Suppressor macrophage (primary cell): Measurements from ENCODE around the gene SYNE2.
A peak's percentile ranks its signal among the peaks of the same experiment; 100 is the strongest.
"Not testable (repeated sequence)": the region's sequence is repeated elsewhere in the genome, so short reads cannot be mapped to it uniquely, and the experiment has no call there.

ENCODE experiments used
- DNase-seq, 4 experiments: peaks; one replicate each; pipeline ENCODE4 v3.0.0-alpha.2; 2020 to 2022

SYNE2 gene

DNA sequence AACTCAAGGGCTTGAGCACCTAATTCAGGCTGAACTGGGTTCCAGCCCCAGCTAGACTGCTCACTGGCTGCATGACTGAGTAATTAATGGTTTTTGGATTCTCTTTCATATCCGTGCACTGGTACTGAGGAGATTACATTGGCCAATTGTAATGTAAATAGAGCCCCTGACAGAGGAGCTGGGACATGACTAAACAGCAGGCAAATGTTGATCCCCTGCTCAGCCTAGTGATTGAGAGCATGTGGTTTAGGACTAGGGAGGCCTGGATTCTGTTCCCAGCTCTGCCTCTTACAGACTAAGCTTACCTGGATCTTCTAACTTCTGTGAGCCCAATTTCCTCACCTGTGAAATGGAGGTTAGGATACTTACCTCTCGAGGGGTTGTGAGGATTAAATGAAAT lies 237.1 kb downstream of the SYNE2 start:
- DNase-seq, result no peak

DNA sequence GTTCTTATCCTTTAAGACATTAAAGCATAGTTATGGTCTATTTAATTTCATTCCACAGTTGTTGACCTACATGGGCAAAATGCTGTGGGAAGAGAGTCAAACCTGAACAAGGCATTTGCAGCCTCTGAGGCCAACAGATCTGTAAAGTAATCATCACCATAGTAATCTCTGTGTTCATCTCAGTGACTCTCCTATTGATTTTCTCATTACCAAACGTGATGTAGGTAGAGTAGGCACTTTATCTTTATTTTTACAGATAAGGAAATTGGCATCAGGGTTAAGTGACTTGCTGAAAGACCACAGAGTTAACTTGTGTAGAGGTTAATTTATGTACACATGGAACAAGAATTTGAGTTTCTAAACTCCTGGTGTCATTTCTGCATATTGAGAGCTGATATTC lies 238.4 kb downstream of the SYNE2 start:
- no peak for DNase-seq

DNA sequence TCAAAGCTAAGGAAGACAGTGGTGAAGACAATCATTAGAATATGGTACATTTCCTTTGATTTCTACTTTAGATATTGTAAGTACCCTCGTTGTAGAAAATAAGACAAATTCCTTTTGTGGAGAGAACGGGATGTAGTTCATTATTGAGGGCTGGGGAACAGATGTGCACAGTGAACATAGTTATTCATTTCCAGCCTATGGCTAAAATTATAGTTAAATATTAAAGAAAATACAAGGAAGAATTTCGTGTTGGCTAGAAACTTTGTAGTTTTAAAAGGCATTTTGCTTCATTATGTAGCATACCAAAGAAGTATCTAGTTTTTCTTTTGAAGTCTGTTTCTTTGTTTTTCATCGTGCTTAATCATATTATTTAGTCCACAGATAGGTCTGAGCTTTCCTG lies 239.5 kb downstream of the SYNE2 start:
- no peak for DNase-seq

DNA sequence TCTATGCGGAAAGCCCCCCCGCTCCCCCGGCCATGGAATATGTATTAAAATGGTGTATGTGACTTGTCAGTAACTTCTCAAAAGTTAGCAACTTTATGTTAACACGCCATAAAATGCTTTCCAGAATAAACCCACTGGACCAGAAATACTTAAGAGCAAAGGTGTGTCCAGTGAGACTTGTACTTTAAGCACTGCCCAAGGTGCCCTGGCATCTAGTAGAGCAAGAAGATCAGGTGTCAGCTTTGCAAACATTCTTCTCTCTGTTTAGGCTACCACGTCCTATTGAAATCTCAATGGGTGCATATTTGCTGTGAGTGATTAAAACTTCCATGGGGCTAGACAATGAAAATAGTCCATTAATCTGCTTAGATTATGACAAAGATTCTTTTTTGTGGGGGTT lies 240.1 kb downstream of the SYNE2 start:
- no peak for DNase-seq

DNA sequence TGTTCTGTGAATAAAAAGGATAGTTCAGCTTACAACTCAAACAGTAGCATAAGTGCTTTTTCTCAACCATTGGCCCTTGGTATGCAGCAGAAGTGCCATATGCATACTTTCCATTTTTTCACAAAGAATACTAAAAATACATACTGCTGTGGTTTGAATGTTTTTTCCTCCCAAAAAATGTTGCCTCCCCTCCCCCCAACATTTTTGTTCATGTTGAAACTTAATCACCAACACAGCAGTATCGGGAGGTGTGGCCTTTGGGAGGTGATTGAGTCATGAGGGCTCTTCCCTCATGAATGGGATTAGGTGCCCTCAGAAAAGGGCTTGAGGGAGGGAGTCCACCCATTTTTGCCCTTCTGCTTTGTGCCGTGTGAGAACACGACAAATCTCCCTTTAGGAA lies 242.8 kb downstream of the SYNE2 start:
- DNase-seq, result no peak

DNA sequence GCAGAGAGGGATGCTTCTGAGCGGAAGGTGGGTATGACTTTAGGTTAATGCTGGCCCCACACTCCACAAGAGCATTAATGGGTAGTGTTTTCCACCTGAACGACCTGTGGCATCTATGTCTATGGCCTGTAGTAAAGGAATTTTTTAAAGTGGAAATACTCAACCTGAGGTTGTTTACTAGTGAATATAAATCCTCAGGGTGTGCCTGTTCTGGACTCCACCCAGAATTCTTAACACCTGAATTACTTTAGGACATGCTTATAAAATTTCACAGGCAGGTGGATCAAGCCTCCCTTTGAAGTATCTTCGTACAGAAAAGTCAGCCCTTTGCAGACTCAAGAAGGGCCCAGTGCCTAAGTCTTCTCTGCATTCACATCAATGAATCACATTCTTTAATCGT lies 245.3 kb downstream of the SYNE2 start:
- DNase-seq, result no peak

DNA sequence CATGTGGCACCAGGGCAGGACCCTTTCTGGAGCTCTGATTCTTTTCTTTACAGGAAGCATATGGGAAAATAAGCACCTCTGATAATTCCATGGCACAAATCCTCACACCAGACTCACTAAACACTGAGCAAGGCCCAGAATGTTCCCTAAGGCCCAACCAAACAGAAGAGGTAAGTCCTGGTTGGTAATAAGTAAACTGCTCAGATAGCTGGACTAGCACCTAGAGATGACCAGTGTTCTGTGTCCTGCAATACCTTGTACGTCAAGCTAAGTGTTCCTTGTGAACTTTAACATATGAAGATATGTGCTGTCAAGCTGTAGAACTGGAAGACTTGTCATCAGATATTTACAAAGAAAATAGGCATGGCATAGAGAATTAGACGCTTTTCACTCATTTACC lies 254.6 kb downstream of the SYNE2 start:
- DNase-seq, result no peak

DNA sequence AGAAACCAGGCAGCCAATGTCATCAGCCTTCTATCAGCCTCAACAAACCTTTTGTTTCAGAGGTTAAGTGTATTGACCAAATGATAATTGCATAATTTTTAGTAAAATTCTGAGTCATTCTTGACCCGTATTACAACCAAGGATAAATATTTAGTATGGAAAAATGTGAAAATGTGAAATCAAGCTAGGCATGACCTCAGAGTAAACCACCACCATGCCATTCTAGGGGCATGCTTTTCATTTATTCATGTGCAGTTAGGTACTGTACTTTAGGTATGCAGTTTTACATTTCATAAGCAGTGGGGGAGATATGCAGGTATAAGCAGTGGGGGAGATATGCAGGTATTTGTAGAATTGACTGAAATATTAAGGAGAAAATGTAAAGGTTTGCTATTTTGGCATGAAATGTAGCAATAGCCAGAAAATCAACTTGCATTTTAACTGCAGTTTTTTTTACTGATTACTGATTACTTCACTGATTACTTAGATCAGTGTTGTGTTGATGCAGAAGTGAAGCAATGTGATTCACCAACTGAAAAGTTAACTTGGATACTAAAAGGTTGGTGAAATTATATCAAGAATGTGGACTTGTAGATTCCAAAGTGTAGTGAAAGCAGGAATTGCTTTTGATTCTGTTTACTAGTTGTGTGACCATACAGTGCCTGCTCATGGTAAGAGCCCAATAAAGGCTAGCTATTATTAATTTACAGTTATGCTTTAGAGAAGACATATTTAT lies 257.2 kb downstream of the SYNE2 start:
- DNase-seq, result no peak

DNA sequence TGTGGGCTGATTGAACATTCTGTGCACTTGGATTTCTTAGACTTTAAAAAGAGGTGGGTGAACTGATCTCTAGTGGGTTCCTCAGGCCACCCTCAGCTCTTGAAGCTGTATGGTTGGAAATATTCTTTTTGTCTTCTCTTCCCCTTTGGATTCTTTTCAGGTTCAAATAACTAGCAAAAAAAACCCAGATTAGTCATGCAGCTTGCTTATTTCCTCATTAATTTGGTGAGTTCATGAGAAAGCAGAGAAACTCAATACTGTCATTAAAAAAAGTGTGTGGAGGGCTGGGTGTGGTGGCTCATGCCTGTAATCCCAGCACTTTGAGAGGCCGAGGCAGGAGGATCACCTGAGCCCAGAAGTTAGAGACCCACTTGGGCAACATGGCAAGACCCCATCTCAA lies 258.0 kb downstream of the SYNE2 start:
- DNase-seq, result peak in 1 of 4 experiments; percentile 4

DNA sequence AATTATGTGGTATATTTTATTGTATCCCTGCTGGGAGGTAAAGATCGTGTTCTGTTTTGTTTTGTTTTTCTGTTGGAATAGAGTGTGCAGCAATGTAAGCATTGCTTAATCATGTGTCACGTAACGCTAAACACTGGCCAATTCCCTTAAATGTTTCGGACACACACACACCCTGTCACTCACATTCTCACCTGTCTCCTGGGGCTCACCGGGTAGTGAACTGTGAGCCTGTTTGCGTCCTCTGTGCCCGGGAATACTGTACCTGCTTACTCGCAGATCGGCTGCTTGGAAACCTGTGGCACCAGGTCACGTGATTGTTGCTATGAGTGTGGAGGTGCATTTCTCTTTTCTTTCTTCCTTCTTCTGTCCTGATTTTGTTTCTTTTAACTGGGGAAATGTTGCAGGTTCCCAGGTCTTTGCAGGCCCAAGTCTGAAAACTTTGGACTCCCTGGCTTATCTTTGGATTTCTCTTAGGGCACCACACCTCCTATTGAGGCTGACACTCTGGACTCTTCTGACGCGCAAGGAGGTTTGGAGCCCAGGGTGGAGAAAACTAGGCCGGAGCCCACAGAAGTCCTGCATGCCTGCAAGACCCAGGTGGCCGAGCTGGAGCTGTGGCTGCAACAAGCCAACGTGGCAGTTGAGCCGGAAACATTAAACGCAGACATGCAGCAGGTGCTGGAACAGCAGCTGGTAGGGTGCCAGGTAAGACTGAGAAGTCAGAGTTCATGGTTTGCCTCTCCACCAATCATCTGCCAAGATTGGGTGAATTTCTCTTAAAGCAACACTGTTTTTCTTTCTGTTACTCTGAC lies 260.3 kb downstream of the SYNE2 start:
- no peak for DNase-seq

DNA sequence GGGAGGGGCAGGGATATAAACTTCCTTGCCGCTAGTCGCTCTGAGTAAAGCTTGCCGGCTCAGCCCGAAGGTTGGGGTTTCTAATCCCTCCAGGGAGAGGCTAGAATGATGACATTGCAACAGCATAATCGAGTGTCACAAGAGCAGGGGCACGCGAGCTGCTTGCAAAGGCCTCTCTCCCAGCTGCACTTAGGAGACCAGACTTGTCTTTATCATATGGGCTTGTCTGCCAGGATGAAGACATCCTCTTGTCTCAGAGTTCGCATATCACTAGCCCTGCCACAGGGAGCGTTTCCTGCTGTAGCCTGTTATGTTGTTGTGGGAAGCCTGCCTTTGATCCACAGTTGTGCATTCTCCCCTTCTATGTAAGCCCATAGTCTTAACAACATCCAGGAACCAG lies 261.4 kb downstream of the SYNE2 start:
- no peak for DNase-seq

DNA sequence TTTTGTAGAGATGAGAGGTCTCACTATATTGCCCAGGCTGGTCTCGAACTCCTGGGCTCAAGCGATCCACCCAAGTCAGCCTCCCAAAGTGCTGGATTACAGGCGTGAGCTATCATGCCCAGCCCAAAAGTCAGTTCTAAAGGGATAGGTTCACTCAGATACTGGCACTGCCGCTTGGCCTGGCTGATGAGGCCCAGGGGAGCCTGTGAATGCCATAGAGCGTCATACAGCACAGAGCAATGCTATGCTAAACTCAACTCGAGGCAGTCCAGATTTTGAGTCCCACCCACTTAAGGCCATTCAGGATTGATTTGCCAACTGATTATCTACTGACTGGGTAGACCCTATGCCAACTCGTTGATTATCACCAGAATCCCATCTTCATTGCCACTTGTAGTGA lies 262.0 kb downstream of the SYNE2 start:
- no peak for DNase-seq

DNA sequence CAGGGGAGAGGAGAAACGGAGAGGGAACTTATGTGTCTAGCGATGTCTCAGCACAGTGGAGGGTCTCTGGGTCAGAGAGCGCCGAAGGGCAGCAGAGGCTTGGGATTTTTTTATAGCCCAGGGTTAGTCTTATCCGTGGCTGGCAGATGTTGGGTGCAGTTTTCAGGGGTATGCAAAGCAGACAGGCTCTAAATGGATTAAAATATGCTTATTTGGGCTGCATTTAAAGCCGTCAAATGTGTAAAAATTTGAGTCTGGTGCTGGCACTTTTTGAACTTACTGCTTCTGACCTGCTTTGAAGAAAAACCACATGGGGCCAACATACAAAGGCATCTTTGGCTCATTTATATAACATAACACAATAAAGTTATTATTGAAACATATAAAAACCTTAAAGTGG lies 262.6 kb downstream of the SYNE2 start:
- no peak for DNase-seq

DNA sequence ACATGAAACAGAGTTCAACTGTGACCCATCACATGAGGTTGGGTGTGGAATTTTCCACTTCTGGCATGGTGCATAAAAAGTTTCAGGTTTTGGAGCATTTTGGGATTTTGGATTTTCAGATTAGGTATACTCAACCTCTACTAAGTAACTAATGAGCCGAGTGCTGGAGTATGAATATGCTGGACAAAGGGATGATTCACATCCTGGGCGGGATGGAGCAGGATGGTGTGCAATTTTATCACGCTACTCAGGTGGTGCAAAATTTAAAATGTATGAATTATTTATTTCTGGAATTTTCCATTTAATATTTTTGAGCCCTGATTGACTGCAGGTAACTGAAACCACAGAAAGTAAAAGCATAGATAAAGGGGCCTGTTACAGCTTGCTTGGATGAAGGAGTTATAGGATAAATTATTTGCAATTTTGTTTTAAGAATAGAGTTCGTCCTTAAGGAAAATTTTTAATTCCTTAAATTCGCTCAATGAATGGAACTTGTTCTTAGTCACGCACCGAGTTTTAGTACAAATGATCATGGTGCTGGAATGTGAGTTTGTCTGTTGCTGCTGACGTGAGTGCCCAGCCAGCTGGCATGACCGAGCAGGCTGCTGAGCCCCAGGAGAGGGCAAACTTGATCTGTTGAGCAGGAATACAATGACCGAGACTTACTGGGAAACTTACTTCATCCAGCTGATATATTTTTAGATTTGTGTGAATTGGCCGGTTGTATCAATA lies 265.0 kb downstream of the SYNE2 start:
- DNase-seq, result no peak

DNA sequence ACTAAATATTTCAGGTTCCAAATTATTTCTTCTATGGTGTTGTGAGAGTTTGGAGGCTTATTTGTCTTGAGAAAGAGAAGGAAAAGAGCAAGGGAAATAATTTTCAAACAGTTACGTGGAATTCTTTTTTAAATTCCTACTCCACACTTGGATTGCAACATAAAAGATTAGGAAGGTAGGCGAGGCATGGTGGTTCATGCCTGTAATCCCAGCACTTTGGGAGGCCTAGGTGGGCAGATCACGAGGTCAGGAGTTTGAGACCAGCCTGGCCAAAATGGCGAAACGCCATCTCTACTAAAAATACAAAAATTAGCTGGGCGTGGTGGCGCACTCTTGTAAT lies 265.6 kb downstream of the SYNE2 start:
- DNase-seq, result not testable (repeated sequence)

DNA sequence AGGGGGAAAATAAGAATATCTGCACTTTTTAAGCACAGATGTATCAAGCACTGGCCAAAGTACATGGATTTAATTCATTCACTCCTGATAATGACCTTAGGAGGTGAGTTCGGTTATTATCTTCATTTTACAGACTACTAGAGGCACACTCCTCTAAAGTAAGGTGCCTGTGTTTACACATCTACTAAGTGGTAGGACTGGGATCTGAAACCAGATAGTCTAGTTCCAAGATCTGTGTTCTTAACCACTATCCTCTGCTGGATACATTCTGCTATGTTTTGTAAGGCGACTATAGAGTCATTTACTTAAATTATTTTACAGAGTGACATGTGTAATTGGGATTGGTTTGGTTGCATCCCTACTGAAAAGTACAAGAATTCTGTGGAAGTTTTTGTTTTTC lies 266.1 kb downstream of the SYNE2 start:
- no peak for DNase-seq

DNA sequence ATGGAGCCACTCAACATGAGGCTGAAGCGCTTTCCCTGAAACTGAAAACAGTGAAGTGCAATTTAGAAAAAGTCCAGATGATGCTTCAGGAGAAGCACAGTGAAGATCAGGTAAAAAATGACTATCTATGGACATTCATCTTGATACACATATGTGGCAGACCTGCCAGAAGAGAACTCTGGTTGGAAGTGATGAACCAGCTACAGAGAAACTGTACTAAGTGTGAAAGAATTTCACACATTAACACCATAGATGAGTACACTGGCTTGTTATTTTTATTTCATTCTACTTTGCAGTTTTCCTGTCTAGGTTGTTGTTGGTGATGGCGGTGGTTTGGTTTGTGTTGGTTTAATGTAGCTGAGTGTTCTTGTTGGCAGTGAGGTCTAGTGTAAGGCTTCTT lies 266.7 kb downstream of the SYNE2 start:
- DNase-seq, result no peak

DNA sequence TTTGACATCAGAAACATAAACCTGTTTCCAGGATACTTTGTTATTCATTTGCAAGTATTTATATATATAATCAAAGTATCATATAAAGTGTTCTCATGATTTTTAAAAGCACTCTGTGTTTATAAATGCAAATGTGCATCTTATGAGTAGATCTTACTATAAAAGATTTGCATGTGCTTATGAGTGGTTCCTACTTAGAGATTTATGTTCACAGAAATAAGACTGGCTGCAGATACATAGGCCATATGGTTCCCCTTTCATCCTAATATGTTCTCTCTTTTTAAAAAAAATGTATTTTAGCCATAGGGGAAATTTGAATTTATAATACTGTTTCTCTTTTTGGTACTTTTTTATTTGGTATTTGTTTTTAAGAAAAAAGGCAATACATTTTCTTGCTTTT lies 267.2 kb downstream of the SYNE2 start:
- no peak for DNase-seq

DNA sequence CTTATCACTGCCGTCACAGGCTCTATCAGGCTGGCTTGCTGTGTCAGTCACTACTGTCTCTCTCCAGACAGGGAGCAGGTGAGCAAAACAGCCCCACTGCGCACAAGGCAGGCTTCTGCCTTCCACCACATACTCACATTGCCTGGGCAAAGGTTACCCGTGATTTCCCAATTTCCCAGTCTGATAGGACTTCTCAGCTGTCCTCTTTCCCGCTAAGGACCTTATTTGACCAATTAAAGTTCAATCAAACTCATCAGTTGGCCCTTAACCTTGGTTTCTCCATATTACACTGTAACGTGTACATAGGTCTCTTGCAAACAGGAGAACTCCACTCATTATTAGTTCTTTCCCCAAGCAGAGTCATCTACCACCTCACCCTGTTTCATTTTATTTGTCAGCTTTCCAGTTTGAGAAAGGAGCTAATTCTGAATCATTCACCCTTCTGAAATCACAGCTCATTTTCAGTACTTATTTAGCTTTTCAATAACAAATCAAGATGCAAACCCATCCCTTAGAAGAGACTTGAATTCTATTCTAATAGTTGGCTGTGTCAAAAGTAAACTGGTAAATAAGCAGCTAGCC lies 270.5 kb downstream of the SYNE2 start:
- no peak for DNase-seq

DNA sequence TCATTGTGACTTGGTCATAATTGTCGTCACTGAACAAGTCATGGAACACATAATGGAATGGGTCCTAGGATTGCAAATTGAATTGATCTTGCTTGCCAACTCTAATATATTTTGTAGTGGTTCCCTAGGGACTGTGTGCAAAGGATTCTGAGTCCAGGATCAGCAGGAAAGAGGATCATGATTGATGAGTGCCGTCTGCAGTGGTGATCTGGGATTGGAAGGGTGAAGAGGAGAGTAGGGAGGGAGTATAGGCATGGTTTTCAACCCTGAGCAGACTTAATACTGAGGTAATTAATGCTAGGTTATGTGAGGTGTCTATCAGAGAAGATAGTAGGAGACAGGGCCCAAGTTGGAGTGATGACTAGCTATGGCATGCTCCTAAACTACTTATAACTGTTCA lies 272.5 kb downstream of the SYNE2 start:
- DNase-seq, result no peak

DNA sequence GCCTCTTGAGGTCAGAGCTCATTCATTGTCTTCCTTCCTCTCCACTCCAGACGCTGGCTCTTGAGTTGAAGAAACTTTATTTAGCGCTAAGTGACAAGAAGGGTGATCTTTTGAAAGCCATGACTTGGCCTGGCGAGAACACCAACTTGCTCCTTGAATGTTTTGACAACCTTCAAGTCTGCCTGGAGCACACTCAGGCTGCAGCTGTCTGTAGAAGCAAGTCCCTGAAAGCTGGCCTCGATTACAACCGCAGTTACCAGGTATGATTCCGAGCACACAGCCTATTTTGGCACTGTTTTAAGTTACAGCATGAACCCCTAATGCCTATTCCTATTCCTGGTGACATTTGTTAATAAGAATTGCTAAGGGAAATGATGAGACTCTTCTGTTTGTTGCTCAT lies 273.7 kb downstream of the SYNE2 start:
- DNase-seq, result no peak

DNA sequence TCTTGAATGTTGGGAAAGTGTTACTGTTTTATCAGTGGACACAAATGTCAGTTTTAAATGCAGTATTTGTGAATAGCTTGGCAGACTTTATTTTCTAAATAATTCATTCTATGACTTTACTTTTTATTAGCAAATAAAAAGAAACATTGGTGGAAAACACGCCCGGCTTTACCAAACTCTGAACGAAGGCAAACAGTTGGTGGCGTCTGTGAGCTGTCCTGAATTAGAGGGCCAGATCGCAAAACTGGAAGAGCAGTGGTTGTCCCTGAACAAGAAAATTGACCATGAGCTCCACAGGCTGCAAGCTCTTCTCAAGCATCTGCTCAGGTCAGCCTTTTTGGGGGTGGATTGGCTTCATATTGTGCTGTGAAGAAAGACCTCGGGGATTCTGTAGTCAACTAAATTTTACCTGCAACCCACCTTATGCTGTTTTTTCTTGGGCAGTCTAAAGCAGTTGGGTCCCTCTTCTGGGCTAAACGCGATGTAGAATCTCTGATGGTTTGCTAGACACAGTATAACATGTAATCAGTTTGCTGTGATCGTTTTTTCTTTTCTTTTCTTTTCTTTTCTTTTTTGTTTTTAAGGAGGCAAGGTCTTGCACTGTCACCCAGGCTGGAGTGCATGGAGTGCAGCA lies 285.0 kb downstream of the SYNE2 start:
- no peak for DNase-seq
